H1 (cell line): ENCODE measurements around the gene CEP85L. TPM values are rescaled to one million over a fixed set of nuclear protein-coding genes. Genes with fewer than 3 reads are reported as not detected.

ENCODE experiments used
- BCL11A ChIP-seq, 2 experiments: IDR thresholded peaks; one replicate each; pipeline ENCODE4 v1.6.1; 2011; ENCODE audit warnings: low read depth in 2 of 2, low read length in 2 of 2, mild to moderate bottlenecking in 2 of 2
- JUND ChIP-seq: IDR thresholded peaks from 2 replicates; pipeline ENCODE4 v1.6.1; 2011; ENCODE audit warnings: mild to moderate bottlenecking, improper control_type of control experiment, low read length
- POLR2A ChIP-seq, 2 experiments: IDR thresholded peaks; 1 replicate in 1 of 2; 2 replicates in 1 of 2; pipeline ENCODE4 v1.6.1; 2011; ENCODE audit warnings: low read depth in 2 of 2, low read length in 2 of 2, mild to moderate bottlenecking in 2 of 2; ENCODE audit errors: control extremely low read depth in 1 of 2
- RAD21 ChIP-seq, 2 experiments: IDR thresholded peaks in 1 of 2; conservative IDR thresholded peaks in 1 of 2; 2 replicates each; pipeline ENCODE4 v1.6.1; 2011; ENCODE audit warnings: low read depth in 2 of 2, low read length in 2 of 2, improper control_type of control experiment in 1 of 2, inconsistent platforms in 1 of 2, mild to moderate bottlenecking in 1 of 2, moderate library complexity in 1 of 2
- SAP30 ChIP-seq: fragments of 300-600 bp; sonication (generic); IDR thresholded peaks from 2 replicates; pipeline ENCODE4 v1.7.1; 2012; ENCODE audit warnings: low read length, moderate library complexity, mild to moderate bottlenecking, inconsistent platforms; ENCODE audit not compliant: insufficient read depth, insufficient replicate concordance
- SIRT6 ChIP-seq: IDR thresholded peaks from one replicate; pipeline ENCODE4 v1.7.1; 2012; ENCODE audit warnings: low read length, inconsistent platforms
- SIX5 ChIP-seq: IDR thresholded peaks from 2 replicates; pipeline ENCODE4 v1.6.1; 2011; ENCODE audit warnings: mild to moderate bottlenecking, low read depth, low read length
- TEAD4 ChIP-seq: IDR thresholded peaks from 2 replicates; pipeline ENCODE4 v1.6.1; 2012; ENCODE audit warnings: low read depth, low read length, inconsistent platforms, mixed read lengths
- polyA plus RNA-seq, 7 experiments: library from polyadenylated mRNA; depleted of rRNA in 3 of 7; stranded (reverse) in 5 of 7; unstranded in 2 of 7; fragments of >200 nt in 5 of 7; fragments of 200-250 nt in 2 of 7; gene quantifications; 1 replicate in 5 of 7; 2 replicates in 1 of 7; 4 replicates in 1 of 7; pipeline versions ENCODE4 v1.2.1 to v1.2.3, GENCODE V29; 2011 to 2013; ENCODE audit warnings: missing spikeins in 2 of 7, mixed read lengths in 2 of 7
- total RNA-seq: library from RNA; stranded (reverse); fragmentation: NEBNext Ultra II Directional; extraction: Animal tissue kit (Norgen Biotek cat#: 25700); gene quantifications from 2 replicates; pipeline ENCODE4 v1.2.1, GENCODE V29; 2021

Gene CEP85L
- total and polyA plus RNA-seq, 2 of the 8 experiments (the other 6 are each of a cell fraction or from before 2014, with no cell fraction given), result 3.2 to 27.6 TPM

DNA sequence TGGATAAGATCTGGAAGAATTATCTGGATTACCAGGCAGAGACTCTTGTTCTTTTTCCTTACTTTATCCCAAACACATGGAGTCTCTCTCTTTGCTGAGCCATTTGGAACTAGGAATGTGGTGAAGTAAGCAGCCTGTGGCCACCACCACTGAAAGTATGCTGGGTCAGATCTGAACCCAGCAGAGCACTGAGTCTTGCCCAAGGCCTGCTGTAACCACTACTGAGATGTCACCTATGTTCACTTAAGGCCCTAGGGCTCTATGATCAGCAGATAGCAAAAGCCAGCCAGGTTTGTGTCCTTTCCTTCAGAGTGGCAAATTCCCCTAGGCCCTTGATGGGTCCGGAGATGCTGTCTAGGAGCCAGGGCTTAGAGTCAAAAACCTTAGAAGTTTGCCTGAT, 206.6 kb downstream of the CEP85L start (continued):
- no peak for TF ChIP-seq JUND
- TF ChIP-seq POLR2A (IDR thresholded peaks at IDR 0.05; ENCODE audit: control extremely low read depth in 1 of 2, low read depth in 2 of 2, low read length in 2 of 2), result no peak
- no peak for TF ChIP-seq TEAD4
- no peak for TF ChIP-seq SAP30
- no peak for TF ChIP-seq SIX5
- TF ChIP-seq SIRT6, result no peak
- TF ChIP-seq RAD21 (IDR thresholded peaks at IDR 0.05 in 1 of 2, conservative IDR thresholded peaks at IDR 0.05 in 1 of 2; ENCODE audit: low read depth in 2 of 2, low read length in 2 of 2), result no peak
- TF ChIP-seq BCL11A (IDR thresholded peaks at IDR 0.05; ENCODE audit: low read depth in 2 of 2, low read length in 2 of 2), result no peak
